Ovary (tissue), 9 donors: ENCODE data around the gene NT5DC2. TPM values are rescaled to one million over a fixed set of nuclear protein-coding genes. Genes with fewer than 3 reads are reported as not detected.

Experiments
- DNase-seq, 5 donors: peaks; one replicate each; pipeline ENCODE4 v3.0.0-alpha.2; 2019 to 2020
- H3K27ac ChIP-seq, 2 donors: fragments of 200-600 bp; one replicate each; pipeline versions ENCODE4 v1.5.1 to v1.8.0; 2019 to 2022
- H3K27me3 ChIP-seq: fragments of 200-600 bp; one replicate; pipeline ENCODE4 v1.8.0; 2022
- H3K36me3 ChIP-seq: fragments of 200-600 bp; sonication (generic); one replicate; pipeline ENCODE4 v1.5.1; 2019
- H3K4me1 ChIP-seq: one replicate; pipeline ENCODE4 v1.8.1; 2013; ENCODE audit warnings: mild to moderate bottlenecking, moderate library complexity; ENCODE audit not compliant: insufficient read depth
- H3K4me3 ChIP-seq: fragments of 200-600 bp; sonication (generic); one replicate; pipeline ENCODE4 v1.5.1; 2017
- H3K9me3 ChIP-seq, 2 donors: fragments of 200-600 bp in 1 of 2; sonication (generic) in 1 of 2; one replicate each; pipeline versions ENCODE4 v1.5.1 to v1.8.1; 2013 to 2019; ENCODE audit warnings: mild to moderate bottlenecking in 1 of 2, moderate library complexity in 1 of 2
- EP300 ChIP-seq: sonication (generic); formaldehyde crosslinking; IDR thresholded peaks from one replicate; pipeline ENCODE4 v1.6.1; 2017; ENCODE audit warnings: antibody characterized with exemption
- POLR2A ChIP-seq: fragments of 450-650 bp; IDR thresholded peaks from one replicate; pipeline ENCODE4 v1.6.1; 2017; ENCODE audit warnings: antibody characterized with exemption, mild to moderate bottlenecking, moderate library complexity
- WGBS, 3 donors: extraction: QIAGEN DNeasy Blood & Tissue Kit in 1 of 3; methylation state at CpG; one replicate each; pipeline versions ENCODE4 v1.1.5 to v1.1.7; 2013 to 2017; 5-methylcytosine and 5-hydroxymethylcytosine counted together
- intact Hi-C, 4 donors: fragments of 100-400 bp; cut with DNase I; formaldehyde crosslinking; loops; one replicate each; pipeline versions ENCODE4 v1.11.0 to v1.15.1; 2022 to 2023
- polyA plus RNA-seq, 2 donors: library from polyadenylated mRNA; stranded (reverse); fragments of 200-250 nt in 1 of 2; fragments of 350-450 nt in 1 of 2; fragmentation: Illumina TruSeq in 1 of 2; extraction: RNeasy Lipid Tissue Mini Kit (QIAGEN cat#74804) in 1 of 2; gene quantifications; one replicate each; pipeline ENCODE4 v1.2.3, GENCODE V29; 2013 to 2014
- total RNA-seq, 7 donors: library from RNA; depleted of rRNA in 2 of 7; stranded (reverse); fragments of >200 nt in 2 of 7; fragmentation: NEBNext Ultra II Directional in 3 of 7; extraction: Animal tissue kit (Norgen Biotek cat#: 25700) in 3 of 7; gene quantifications; one replicate each; pipeline versions ENCODE4 v1.1.0 to v1.2.4, GENCODE V29; 2016 to 2023
- TF ChIP-seq, protein P1 (sequence below), 3 donors: fragments of 450-650 bp in 2 of 3; fragments of 200-600 bp in 1 of 3; IDR thresholded peaks; one replicate each; pipeline versions ENCODE4 v1.5.1 to v1.8.0; 2016 to 2022; ENCODE audit warnings: antibody characterized with exemption in 3 of 3, mild to moderate bottlenecking in 1 of 3
- donor health status: DM: no; HTN: no; CAD: no; lungs with moderate emphysema.
- donor health status: DM: no; HTN: no; CAD: no.
- donor health status: Bipolar disorder and iron deficiency.
- donor health status: DM: yes; HTN: yes; CAD: no.
- donor health status: DM: no; HTN: no; CAD: no.
- donor health status: DM: yes; HTN: yes; CAD: no.

Gene NT5DC2
- total and polyA plus RNA-seq, 9 donors, result 19.6 to 129 (median 51.9) TPM

DNA sequence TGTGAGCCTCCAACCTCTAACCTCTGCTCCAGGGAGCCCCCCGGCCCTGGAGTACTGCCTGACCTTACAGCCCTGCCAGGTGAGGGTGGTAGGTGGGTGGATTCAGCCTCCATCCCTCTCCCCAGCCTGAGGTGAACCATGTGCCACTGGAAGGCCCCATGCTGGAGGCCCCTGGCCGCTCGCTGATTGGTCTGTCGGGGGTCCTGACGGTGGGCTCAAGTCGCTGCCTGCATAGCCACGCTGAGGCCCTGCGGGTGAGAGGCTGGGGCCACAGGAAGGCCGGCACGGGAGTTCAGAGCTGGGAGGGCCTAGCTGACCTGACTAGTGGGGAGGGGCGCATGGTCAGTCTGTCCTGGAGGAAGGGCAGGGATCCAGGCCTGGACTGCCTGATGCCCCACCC lies 19.1 kb downstream of the NT5DC2 start:
- Histone ChIP-seq H3K36me3 (no peaks in the 10 kb centered on the region), H3K4me1 (peaks cover 7% of the 10 kb centered on the region), H3K27me3 (no peaks in the 10 kb centered on the region), H3K27ac (no peak overlapping the region), H3K9me3 (no peaks in the 10 kb centered on the region), H3K4me3 (no peak overlapping the region)
- intact Hi-C loops, result no loop called here
- WGBS, 3 donors, result 69 to 89% (median 84%) methylated on average over 8 to 11 of the region's 11 CpGs
- DNase-seq, result no peak
- TF ChIP-seq, protein P1, sequence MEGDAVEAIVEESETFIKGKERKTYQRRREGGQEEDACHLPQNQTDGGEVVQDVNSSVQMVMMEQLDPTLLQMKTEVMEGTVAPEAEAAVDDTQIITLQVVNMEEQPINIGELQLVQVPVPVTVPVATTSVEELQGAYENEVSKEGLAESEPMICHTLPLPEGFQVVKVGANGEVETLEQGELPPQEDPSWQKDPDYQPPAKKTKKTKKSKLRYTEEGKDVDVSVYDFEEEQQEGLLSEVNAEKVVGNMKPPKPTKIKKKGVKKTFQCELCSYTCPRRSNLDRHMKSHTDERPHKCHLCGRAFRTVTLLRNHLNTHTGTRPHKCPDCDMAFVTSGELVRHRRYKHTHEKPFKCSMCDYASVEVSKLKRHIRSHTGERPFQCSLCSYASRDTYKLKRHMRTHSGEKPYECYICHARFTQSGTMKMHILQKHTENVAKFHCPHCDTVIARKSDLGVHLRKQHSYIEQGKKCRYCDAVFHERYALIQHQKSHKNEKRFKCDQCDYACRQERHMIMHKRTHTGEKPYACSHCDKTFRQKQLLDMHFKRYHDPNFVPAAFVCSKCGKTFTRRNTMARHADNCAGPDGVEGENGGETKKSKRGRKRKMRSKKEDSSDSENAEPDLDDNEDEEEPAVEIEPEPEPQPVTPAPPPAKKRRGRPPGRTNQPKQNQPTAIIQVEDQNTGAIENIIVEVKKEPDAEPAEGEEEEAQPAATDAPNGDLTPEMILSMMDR (IDR thresholded peaks at IDR 0.05), result no peak
- TF ChIP-seq POLR2A, result no peak
- no peak for TF ChIP-seq EP300

DNA sequence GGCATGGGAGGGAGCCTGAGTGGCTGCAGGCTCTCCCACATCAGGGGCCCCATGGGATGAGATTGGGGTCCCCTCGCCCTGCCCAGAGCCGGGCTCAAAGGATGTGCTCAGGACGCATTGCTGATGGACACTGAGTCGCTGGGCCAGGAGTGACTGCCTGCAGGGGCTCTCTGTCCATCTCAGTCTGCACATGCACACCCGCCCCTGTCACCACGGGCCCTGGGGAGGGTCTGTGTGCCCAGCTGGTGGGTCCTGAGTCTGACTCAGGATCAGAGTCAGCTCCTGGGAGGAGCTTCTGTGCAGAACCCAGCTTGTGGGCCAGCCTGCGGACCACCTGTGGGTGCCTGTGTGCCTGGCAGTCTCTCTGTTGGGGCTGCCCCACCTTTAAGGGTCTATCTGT lies 20.4 kb downstream of the NT5DC2 start:
- Histone ChIP-seq H3K4me3 (no peak overlapping the region), H3K36me3 (no peaks in the 10 kb centered on the region), H3K27me3 (no peaks in the 10 kb centered on the region), H3K27ac (no peak overlapping the region), H3K9me3 (no peaks in the 10 kb centered on the region), H3K4me1 (no peaks in the 10 kb centered on the region)
- intact Hi-C loops, result no loop called here
- TF ChIP-seq POLR2A (no peak), EP300 (no peak)
- TF ChIP-seq, protein P1 (IDR thresholded peaks at IDR 0.05), result no peak
- WGBS, 3 donors, result 91 to 97% (median 91%) methylated on average over 5 to 7 of the region's 7 CpGs
- no peak for DNase-seq

DNA sequence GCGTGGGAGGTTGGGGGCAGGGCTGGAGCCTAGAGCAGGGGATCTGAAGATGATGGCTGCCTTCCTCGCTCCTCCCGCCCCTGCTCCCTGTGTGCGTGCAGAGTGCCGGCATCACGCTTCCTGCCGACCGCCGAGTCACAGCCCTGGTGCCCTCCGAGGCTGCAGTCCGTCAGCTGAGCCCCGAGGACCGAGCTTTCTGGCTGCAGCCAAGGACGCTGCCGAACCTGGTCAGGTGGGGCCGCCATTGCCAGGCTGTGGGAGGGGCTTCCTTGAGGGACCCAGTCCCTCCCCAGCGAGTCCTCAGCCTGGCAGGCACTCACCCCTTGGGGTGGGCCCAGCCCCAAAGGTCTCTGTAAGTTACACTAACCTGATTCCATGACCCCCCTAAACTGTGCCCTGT lies 20.9 kb downstream of the NT5DC2 start:
- intact Hi-C loops, result no loop called here
- H3K27ac ChIP-seq, result no peak overlapping the region
- no peaks in the 10 kb centered on the region for H3K9me3 ChIP-seq
- H3K4me1 ChIP-seq, result no peaks in the 10 kb centered on the region
- DNase-seq, result no peak
- H3K27me3 ChIP-seq, result no peaks in the 10 kb centered on the region
- H3K36me3 ChIP-seq, result no peaks in the 10 kb centered on the region
- no peak overlapping the region for H3K4me3 ChIP-seq
- WGBS, 3 donors, result 64 to 78% (median 65%) methylated on average over 17 of the region's 17 CpGs
- TF ChIP-seq, protein P1 (IDR thresholded peaks at IDR 0.05), result no peak
- no peak for TF ChIP-seq EP300

DNA sequence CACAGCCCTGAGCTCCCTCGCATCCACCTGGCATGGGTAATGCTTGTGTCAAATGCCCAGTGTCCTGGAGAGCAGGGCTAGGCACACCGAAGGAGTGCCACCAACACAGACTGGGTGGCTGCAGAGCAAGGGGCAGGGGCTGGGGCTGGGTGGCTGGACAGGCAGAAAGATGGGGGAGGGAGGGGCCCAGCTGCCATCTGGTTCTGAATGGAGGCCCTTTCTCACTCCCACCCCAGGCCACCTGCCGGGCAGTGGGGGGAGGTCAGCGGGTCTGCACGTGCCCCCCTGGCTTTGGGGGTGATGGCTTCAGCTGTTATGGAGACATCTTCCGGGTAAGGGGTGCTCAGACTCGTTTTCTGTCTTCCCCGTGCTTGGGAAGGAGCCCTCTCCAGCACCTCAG lies 21.6 kb downstream of the NT5DC2 start:
- H3K27ac ChIP-seq, result no peak overlapping the region
- H3K4me3 ChIP-seq, result no peak overlapping the region
- TF ChIP-seq, protein P1 (IDR thresholded peaks at IDR 0.05), result no peak
- TF ChIP-seq EP300 (no peak), POLR2A (no peak)
- no peaks in the 10 kb centered on the region for H3K4me1 ChIP-seq
- no peaks in the 10 kb centered on the region for H3K27me3 ChIP-seq
- H3K36me3 ChIP-seq, result no peaks in the 10 kb centered on the region
- no peak for DNase-seq
- 47 to 55% (median 53%) methylated on average over 8 of the region's 8 CpGs for WGBS, 3 donors
- intact Hi-C loops, result no loop called here
- no peaks in the 10 kb centered on the region for H3K9me3 ChIP-seq

DNA sequence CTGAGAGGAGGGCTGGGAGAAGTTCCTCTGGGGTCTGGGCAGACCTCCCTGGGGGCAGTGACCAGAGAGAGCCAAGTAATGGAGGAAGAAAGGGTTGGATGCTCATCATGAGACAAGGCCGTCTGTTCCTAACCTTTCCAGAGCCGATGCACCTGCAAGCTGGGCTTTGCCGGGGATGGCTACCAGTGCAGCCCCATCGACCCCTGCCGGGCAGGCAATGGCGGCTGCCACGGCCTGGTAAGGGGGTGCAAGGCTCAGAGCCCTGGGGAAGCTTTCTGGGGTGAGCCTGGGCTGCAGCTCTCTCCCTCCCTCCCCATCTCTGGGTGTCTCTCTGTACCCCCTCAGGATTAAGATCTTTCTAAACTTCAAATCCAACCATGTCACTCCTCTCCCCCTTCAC lies 22.1 kb downstream of the NT5DC2 start:
- no peaks in the 10 kb centered on the region for H3K4me1 ChIP-seq
- H3K27me3 ChIP-seq, result no peaks in the 10 kb centered on the region
- no peak overlapping the region for H3K4me3 ChIP-seq
- no peak overlapping the region for H3K27ac ChIP-seq
- H3K36me3 ChIP-seq, result no peaks in the 10 kb centered on the region
- intact Hi-C loops, result no loop called here
- WGBS, 3 donors, result 74 to 89% (median 85%) methylated on average over 7 of the region's 7 CpGs
- H3K9me3 ChIP-seq, result no peaks in the 10 kb centered on the region
- no peak for TF ChIP-seq EP300
- TF ChIP-seq POLR2A, result no peak
- TF ChIP-seq, protein P1 (IDR thresholded peaks at IDR 0.05), result no peak
- no peak for DNase-seq
